Right forelimb (tissue), 1 donor: ENCODE results near the gene ALPK1.
"Not testable (repeated sequence)": the region's sequence is repeated elsewhere in the genome, so short reads cannot be mapped to it uniquely, and the experiment has no call there.

Experiments used
- DNase-seq: peaks from one replicate; pipeline ENCODE4 v3.0.0-alpha.2; 2018

Gene ALPK1

GRCh38 chr4:112284662-112285411 is 12.3 kb upstream of the ALPK1 start:
- DNase-seq, result peak; percentile 50

- DNase-seq, result no peak
Measured at GRCh38 chr4:112287258-112287989, 9.7 kb upstream of the ALPK1 start.

GRCh38 chr4:112288455-112288854 is 8.7 kb upstream of the ALPK1 start:
- no peak for DNase-seq

GRCh38 chr4:112289407-112290253 is 7.5 kb upstream of the ALPK1 start:
- no peak for DNase-seq

- DNase-seq, result no peak
Measured at GRCh38 chr4:112290341-112290740, 6.8 kb upstream of the ALPK1 start.

- DNase-seq, result no peak
Measured at GRCh38 chr4:112299721-112300120, 2.6 kb downstream of the ALPK1 start.

GRCh38 chr4:112302320-112303274 is 5.4 kb downstream of the ALPK1 start:
- DNase-seq, result no peak

- DNase-seq, result not testable (repeated sequence)
Measured at GRCh38 chr4:112305477-112305876, 8.3 kb downstream of the ALPK1 start.

GRCh38 chr4:112309263-112309791 is 12.2 kb downstream of the ALPK1 start:
- DNase-seq, result not testable (repeated sequence)

GRCh38 chr4:112311516-112311915 is 14.3 kb downstream of the ALPK1 start:
- no peak for DNase-seq

GRCh38 chr4:112312610-112313239 is 15.6 kb downstream of the ALPK1 start:
- no peak for DNase-seq

GRCh38 chr4:112315446-112315845 is 18.3 kb downstream of the ALPK1 start:
- DNase-seq, result no peak

GRCh38 chr4:112316360-112316759 is 19.2 kb downstream of the ALPK1 start:
- no peak for DNase-seq

GRCh38 chr4:112318239-112319142 is 21.3 kb downstream of the ALPK1 start:
- DNase-seq, result no peak

- peak; percentile 65 for DNase-seq
Measured at GRCh38 chr4:112321776-112322684, 24.9 kb downstream of the ALPK1 start.

GRCh38 chr4:112322866-112323265 is 25.7 kb downstream of the ALPK1 start:
- DNase-seq, result no peak

GRCh38 chr4:112325530-112325929 is 28.4 kb downstream of the ALPK1 start:
- no peak for DNase-seq

GRCh38 chr4:112327965-112328733 is 31.0 kb downstream of the ALPK1 start:
- DNase-seq, result no peak
